ENCODE data around the gene RASGRP3.

The RASGRP3 gene

GRCh38 chr2:33489835-33490431 lies 13.5 kb downstream of the RASGRP3 start:
- no peaks in the 10 kb centered on the region for H3K9me3 ChIP-seq (ENCODE audit: severe bottlenecking)
- ATAC-seq (ENCODE audit: low read depth) (no peak), DNase-seq (ENCODE audit: low spot score) (no peak)
- TF ChIP-seq CTCF (IDR thresholded peaks at IDR 0.05; ENCODE audit: poor library complexity, severe bottlenecking) = no peak
- no peak overlapping the region for H3K4me3 ChIP-seq (ENCODE audit: severe bottlenecking)
- H3K27ac ChIP-seq (ENCODE audit: poor library complexity, severe bottlenecking) = no peak overlapping the region
- H3K27me3 ChIP-seq (ENCODE audit: insufficient read depth, poor library complexity, severe bottlenecking) = peaks cover 3% of the 10 kb centered on the region
- no peaks in the 10 kb centered on the region for H3K36me3 ChIP-seq (ENCODE audit: low read depth)
- H3K4me1 ChIP-seq (ENCODE audit: insufficient read depth, poor library complexity, severe bottlenecking) = no peaks in the 10 kb centered on the region

- Histone ChIP-seq H3K4me3 (ENCODE audit: severe bottlenecking) (no peak overlapping the region), H3K4me1 (ENCODE audit: insufficient read depth, poor library complexity, severe bottlenecking) (no peaks in the 10 kb centered on the region), H3K36me3 (ENCODE audit: low read depth) (no peaks in the 10 kb centered on the region), H3K27me3 (ENCODE audit: insufficient read depth, poor library complexity, severe bottlenecking) (peaks cover 3% of the 10 kb centered on the region), H3K27ac (ENCODE audit: poor library complexity, severe bottlenecking) (no peak overlapping the region), H3K9me3 (ENCODE audit: severe bottlenecking) (no peaks in the 10 kb centered on the region)
- no peak for TF ChIP-seq CTCF (IDR thresholded peaks at IDR 0.05; ENCODE audit: poor library complexity, severe bottlenecking)
- ATAC-seq (ENCODE audit: low read depth) (no peak), DNase-seq (ENCODE audit: low spot score) (no peak)
These were observed 15.1 kb downstream of the RASGRP3 start for GRCh38 chr2:33491441-33492084.

- no peak for TF ChIP-seq CTCF (IDR thresholded peaks at IDR 0.05; ENCODE audit: poor library complexity, severe bottlenecking)
- Histone ChIP-seq H3K4me3 (ENCODE audit: severe bottlenecking) (no peak overlapping the region), H3K27me3 (ENCODE audit: insufficient read depth, poor library complexity, severe bottlenecking) (peaks cover 3% of the 10 kb centered on the region), H3K36me3 (ENCODE audit: low read depth) (no peaks in the 10 kb centered on the region), H3K27ac (ENCODE audit: poor library complexity, severe bottlenecking) (no peak overlapping the region), H3K4me1 (ENCODE audit: insufficient read depth, poor library complexity, severe bottlenecking) (no peaks in the 10 kb centered on the region), H3K9me3 (ENCODE audit: severe bottlenecking) (no peaks in the 10 kb centered on the region)
- DNase-seq (ENCODE audit: low spot score) (no peak), ATAC-seq (ENCODE audit: low read depth) (no peak)
These were observed 16.1 kb downstream of the RASGRP3 start for GRCh38 chr2:33492399-33493134.

GRCh38 chr2:33494155-33494779 lies 17.8 kb downstream of the RASGRP3 start:
- no peaks in the 10 kb centered on the region for H3K36me3 ChIP-seq (ENCODE audit: low read depth)
- no peak for DNase-seq (ENCODE audit: low spot score)
- H3K9me3 ChIP-seq (ENCODE audit: severe bottlenecking) = no peaks in the 10 kb centered on the region
- no peak for TF ChIP-seq CTCF (IDR thresholded peaks at IDR 0.05; ENCODE audit: poor library complexity, severe bottlenecking)
- H3K4me3 ChIP-seq (ENCODE audit: severe bottlenecking) = no peak overlapping the region
- H3K27me3 ChIP-seq (ENCODE audit: insufficient read depth, poor library complexity, severe bottlenecking) = peaks cover 3% of the 10 kb centered on the region
- no peak overlapping the region for H3K27ac ChIP-seq (ENCODE audit: poor library complexity, severe bottlenecking)
- ATAC-seq (ENCODE audit: low read depth) = 0 out of 3 replicates have a peak, but pooled peaks have one; percentile 17
- H3K4me1 ChIP-seq (ENCODE audit: insufficient read depth, poor library complexity, severe bottlenecking) = no peaks in the 10 kb centered on the region
